OCI-LY3 (cell line): Measurements from ENCODE around the gene GGA2.

ENCODE experiments used
- CTCF ChIP-seq: fragments of 200-600, 300-600 bp; sonication (generic); IDR thresholded peaks from 2 replicates; pipeline ENCODE4 v1.5.1; 2014; ENCODE audit warnings: antibody characterized with exemption, low read length, low read depth
- EZH2phosphoT487 ChIP-seq: fragments of 200-600 bp; shearing (Covaris generic); IDR thresholded peaks from 2 replicates; pipeline ENCODE4 v1.6.1; 2018; ENCODE audit warnings: antibody characterized with exemption, mixed run types, low read depth

GRCh38 chr16:23500862-23501225 lies 9.4 kb downstream of the GGA2 start:
- TF ChIP-seq CTCF (no peak), EZH2phosphoT487 (no peak)
